HepG2 (cell line): ENCODE measurements around the gene FRAS1. TPM values are rescaled to one million over a fixed set of nuclear protein-coding genes. Genes with fewer than 3 reads are reported as not detected.

Experiments
- ATAC-seq: fragments of 200-7000 bp; cut with Tn5 transposase; 3 replicates; pipeline ENCODE4 v1.9.1; 2020; ENCODE audit warnings: mild to moderate bottlenecking, moderate library complexity
- BruUV-seq: library from RNA; stranded (reverse); fragments of 400-500 nt; replicated peaks from 2 replicates; lab custom pipeline; 2021; lab: Mats Ljungman, UMichigan
- CTCF ChIA-PET: fragments of 300-600 bp; formaldehyde crosslinking; extraction: SDS; loops from one replicate; lab custom pipeline; 2021; ENCODE audit warnings: low total read pairs, inconsistent platforms, low intra/inter-chr PET ratio; lab: Yijun Ruan, JAX
- POLR2A ChIA-PET: fragments of 350-600 bp; sonication (Branson Sonifier 250); formaldehyde crosslinking; loops from one replicate; lab custom pipeline; 2020; ENCODE audit warnings: antibody characterized with exemption, inconsistent platforms; lab: Yijun Ruan, JAX
- DNase-seq: peaks from one replicate; pipeline ENCODE4 v3.0.0-alpha.2; 2015; ENCODE audit warnings: low spot score
- FAIRE-seq: peaks from 3 replicates; lab custom pipeline; 2011; peaks lifted over from hg19 to GRCh38; lab: Jason Lieb, UNC
- H2AFZ ChIP-seq: one replicate; pipeline ENCODE4 v1.6.1; 2011; ENCODE audit warnings: low read length, inconsistent platforms
- H3K27ac ChIP-seq: fragments of 300-600 bp; 3 replicates; pipeline ENCODE4 v1.8.0; 2011; ENCODE audit warnings: mixed run types, mild to moderate bottlenecking, mixed read lengths, low read length, inconsistent platforms; ENCODE audit not compliant: insufficient read depth; ENCODE audit errors: extremely low read length
- H3K27me3 ChIP-seq, 2 experiments: fragments of 200-600 bp in 1 of 2; 2 replicates in 1 of 2; 3 replicates in 1 of 2; pipeline versions ENCODE4 v1.6.0 to v1.8.0; 2011; ENCODE audit warnings: low read length in 2 of 2, mild to moderate bottlenecking in 2 of 2, moderate library complexity in 2 of 2, inconsistent platforms in 1 of 2; ENCODE audit not compliant: insufficient read depth in 2 of 2, control insufficient read depth in 1 of 2
- H3K36me3 ChIP-seq, 2 experiments: fragments of 200-600 bp in 1 of 2; replicated peaks in 1 of 2; 2 replicates in 1 of 2; 3 replicates in 1 of 2; pipeline versions ENCODE4 v1.5.1 to v1.8.0; 2011; ENCODE audit warnings: low read length in 2 of 2, inconsistent platforms in 1 of 2; ENCODE audit not compliant: insufficient read depth in 2 of 2, control insufficient read depth in 1 of 2
- H3K4me1 ChIP-seq: 2 replicates; pipeline ENCODE4 v1.5.1; 2012; ENCODE audit warnings: low read length, inconsistent platforms; ENCODE audit not compliant: insufficient read depth
- H3K4me2 ChIP-seq: 2 replicates; pipeline ENCODE4 v1.6.0; 2011; ENCODE audit warnings: low read depth, low read length, inconsistent platforms
- H3K4me3 ChIP-seq, 3 experiments: fragments of 200-600 bp in 1 of 3; sonication (generic), shearing (Covaris generic) in 1 of 3; replicated peaks in 1 of 3; 2 replicates each; pipeline ENCODE4 v1.5.1; 2011 to 2016; ENCODE audit warnings: low read length in 3 of 3, inconsistent platforms in 2 of 3, low read depth in 2 of 3, mild to moderate bottlenecking in 2 of 3, control low read depth in 1 of 3, mixed read lengths in 1 of 3; ENCODE audit not compliant: insufficient read depth in 1 of 3
- H3K79me2 ChIP-seq: one replicate; pipeline ENCODE4 v1.6.1; 2011; ENCODE audit warnings: low read length, inconsistent platforms; ENCODE audit not compliant: insufficient read depth
- H3K9ac ChIP-seq: 2 replicates; pipeline ENCODE4 v1.6.0; 2011; ENCODE audit warnings: mild to moderate bottlenecking, low read depth, low read length, inconsistent platforms; ENCODE audit not compliant: insufficient read depth
- H3K9me3 ChIP-seq: 2 replicates; pipeline ENCODE4 v1.5.1; 2012; ENCODE audit warnings: mild to moderate bottlenecking, low read length
- H4K20me1 ChIP-seq: 2 replicates; pipeline ENCODE4 v1.6.0; 2011; ENCODE audit warnings: inconsistent platforms, mild to moderate bottlenecking, low read length, moderate library complexity; ENCODE audit not compliant: insufficient read depth
- GTF2F1 ChIP-seq: fragments of 150-350 bp; IDR thresholded peaks from 2 replicates; pipeline ENCODE4 v1.6.1; 2014; ENCODE audit warnings: low read length
- ISL2 ChIP-seq: sonication (generic); formaldehyde crosslinking; IDR thresholded peaks from 2 replicates; pipeline ENCODE4 v1.5.0; 2020; ENCODE audit warnings: missing genetic modification reagents
- LCORL ChIP-seq, 2 experiments: fragments of 450-650 bp in 1 of 2; sonication (generic) in 1 of 2; formaldehyde crosslinking in 1 of 2; IDR thresholded peaks; 2 replicates each; pipeline versions ENCODE4 v1.5.0 to v1.6.1; 2017 to 2020; ENCODE audit warnings: antibody characterized with exemption in 1 of 2, missing genetic modification reagents in 1 of 2
- MEIS1 ChIP-seq: sonication (generic); formaldehyde crosslinking; IDR thresholded peaks from 2 replicates; pipeline ENCODE4 v1.9.0; 2021; ENCODE audit warnings: mild to moderate bottlenecking, missing genetic modification reagents, moderate library complexity, borderline replicate concordance
- PRMT3 ChIP-seq: sonication (generic); formaldehyde crosslinking; IDR thresholded peaks from 2 replicates; pipeline ENCODE4 v1.8.1; 2022; ENCODE audit warnings: low read depth, mild to moderate bottlenecking, moderate library complexity, missing genetic modification reagents, borderline replicate concordance
- RBM39 ChIP-seq: fragments of 200-400 bp; formaldehyde crosslinking; IDR thresholded peaks from one replicate; pipeline ENCODE4 v1.6.1; 2018; ENCODE audit warnings: antibody characterized with exemption, mild to moderate bottlenecking, low read depth, low read length; ENCODE audit not compliant: poor library complexity, severe bottlenecking
- TMF1 ChIP-seq: sonication (generic); formaldehyde crosslinking; IDR thresholded peaks from 2 replicates; pipeline ENCODE4 v1.8.1; 2022; ENCODE audit warnings: low read depth, missing genetic modification reagents
- ZNF34 ChIP-seq: sonication (generic); formaldehyde crosslinking; IDR thresholded peaks from 2 replicates; pipeline ENCODE4 v1.4.0; 2020; ENCODE audit warnings: mild to moderate bottlenecking, missing genetic modification reagents, borderline replicate concordance
- ZSCAN20 ChIP-seq: sonication (generic); formaldehyde crosslinking; IDR thresholded peaks from 2 replicates; pipeline ENCODE4 v1.4.0; 2020; ENCODE audit warnings: missing genetic modification reagents, mild to moderate bottlenecking, borderline replicate concordance
- WGBS: methylation state at CpG from one replicate; pipeline ENCODE4 v1.1.6; 2017; ENCODE audit warnings: low lambda C conversion rate; 5-methylcytosine and 5-hydroxymethylcytosine counted together
- in situ Hi-C: cut with HindIII; loops from 2 replicates; pipeline ENCODE4 v1.10.0; 2017; ENCODE audit warnings: low pct_unique_long_range_greater_than_20kb; ENCODE audit not compliant: extremely low pct_ligation_motif_present
- intact Hi-C: fragments of 100-400 bp; cut with micrococcal nuclease; formaldehyde crosslinking; loops from one replicate; pipeline ENCODE4 v1.10.0; 2022; ENCODE audit not compliant: unreplicated experiment
- polyA plus RNA-seq, 8 experiments: library from polyadenylated mRNA; depleted of rRNA in 3 of 8; stranded (reverse) in 7 of 8; unstranded in 1 of 8; fragments of >200 nt; fragmentation: Illumina TruSeq in 4 of 8; extraction: Trizol in 4 of 8; gene quantifications; 2 replicates each; pipeline versions ENCODE4 v1.2.1 to v1.2.3, GENCODE V29; 2011 to 2016; ENCODE audit warnings: low read depth in 4 of 8, missing spikeins in 1 of 8, mixed read lengths in 1 of 8; ENCODE audit not compliant: insufficient read depth in 1 of 8
- total RNA-seq, 5 experiments: library from RNA; depleted of rRNA; stranded (reverse); fragments of >200 nt; fragmentation: Illumina TruSeq; extraction: Trizol; gene quantifications; 2 replicates each; pipeline ENCODE4 v1.2.3, GENCODE V29; 2016; ENCODE audit warnings: low read depth in 1 of 5
- TF ChIP-seq, protein P1 (sequence below): IDR thresholded peaks from 2 replicates; pipeline ENCODE4 v1.4.0; 2020; ENCODE audit warnings: mild to moderate bottlenecking, missing genetic modification reagents
- TF ChIP-seq, protein P2 (sequence below): sonication (generic); formaldehyde crosslinking; IDR thresholded peaks from 2 replicates; pipeline ENCODE4 v1.5.1; 2020; ENCODE audit warnings: missing genetic modification reagents, mild to moderate bottlenecking, borderline replicate concordance
- TF ChIP-seq, protein P3 (sequence below): sonication (generic); formaldehyde crosslinking; IDR thresholded peaks from 2 replicates; pipeline ENCODE4 v1.8.0; 2022; ENCODE audit warnings: mild to moderate bottlenecking, missing genetic modification reagents, borderline replicate concordance

FRAS1 gene
- total and polyA plus RNA-seq, 2 of the 13 experiments (the other 11 are each of a cell fraction or from before 2014, with no cell fraction given), result 22.5 to 31.6 TPM

DNA sequence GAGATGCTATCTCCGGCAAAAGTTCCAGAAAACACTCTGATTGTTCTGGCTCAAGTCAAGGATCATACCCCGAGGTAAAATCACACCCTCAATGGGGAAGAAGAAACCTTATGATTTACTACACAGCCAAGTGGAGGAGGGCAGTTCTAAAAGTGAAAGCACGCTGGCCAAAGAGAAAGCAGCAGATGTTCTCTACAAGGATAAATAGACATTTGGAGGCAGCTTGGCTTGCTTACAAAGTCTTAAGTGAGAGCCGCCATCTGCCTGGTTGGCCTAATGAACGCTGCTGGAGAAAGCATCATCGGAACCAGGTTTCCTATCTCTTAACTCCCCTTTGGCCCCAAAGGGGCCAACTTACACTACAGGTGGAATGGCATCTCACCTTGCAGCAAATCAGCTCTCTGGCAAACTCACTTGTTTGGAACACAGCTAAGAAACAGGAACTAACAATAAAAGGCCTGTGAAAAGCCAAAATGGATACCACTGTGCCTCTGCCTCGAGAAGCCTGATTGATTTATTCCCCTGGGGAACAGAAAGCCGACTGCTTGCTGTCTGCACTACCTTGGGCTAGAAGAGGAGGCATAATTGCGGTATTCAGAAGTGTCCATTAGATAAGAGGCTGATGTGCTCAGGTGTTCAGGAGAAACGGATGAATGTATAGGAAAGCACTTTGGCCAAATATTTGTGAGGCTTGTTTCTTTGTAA, 22.8 kb downstream of the FRAS1 start:
- ChIA-PET CTCF (no interaction called here), POLR2A (no interaction called here)
- Histone ChIP-seq H3K36me3 (peaks cover 0 to 13% of the 10 kb centered on the region in 2 experiments; a peak in 3 of 5 replicates), H3K4me1 (no peaks in the 10 kb centered on the region), H3K79me2 (peaks cover 5% of the 10 kb centered on the region), H3K4me3 (no peak overlapping the region), H3K9me3 (no peaks in the 10 kb centered on the region), H3K4me2 (no peak overlapping the region), H3K27me3 (no peaks in the 10 kb centered on the region), H3K27ac (no peak overlapping the region), H2AFZ (no peak overlapping the region), H3K9ac (no peak overlapping the region), H4K20me1 (no peaks in the 10 kb centered on the region; the same call in 1 of the 2 replicates)
- DNase-seq, result no peak
- TF ChIP-seq ISL2 (CRISPR knock-in tag) (no peak), LCORL (IDR thresholded peaks at IDR 0.05) (no peak), LCORL (CRISPR knock-in tag; IDR thresholded peaks at IDR 0.05) (no peak), ZSCAN20 (CRISPR knock-in tag) (no peak), GTF2F1 (no peak), PRMT3 (CRISPR knock-in tag) (no peak), RBM39 (no peak), MEIS1 (CRISPR knock-in tag) (no peak), TMF1 (CRISPR knock-in tag) (no peak), ZNF34 (CRISPR knock-in tag) (no peak)
- TF ChIP-seq, protein P1, sequence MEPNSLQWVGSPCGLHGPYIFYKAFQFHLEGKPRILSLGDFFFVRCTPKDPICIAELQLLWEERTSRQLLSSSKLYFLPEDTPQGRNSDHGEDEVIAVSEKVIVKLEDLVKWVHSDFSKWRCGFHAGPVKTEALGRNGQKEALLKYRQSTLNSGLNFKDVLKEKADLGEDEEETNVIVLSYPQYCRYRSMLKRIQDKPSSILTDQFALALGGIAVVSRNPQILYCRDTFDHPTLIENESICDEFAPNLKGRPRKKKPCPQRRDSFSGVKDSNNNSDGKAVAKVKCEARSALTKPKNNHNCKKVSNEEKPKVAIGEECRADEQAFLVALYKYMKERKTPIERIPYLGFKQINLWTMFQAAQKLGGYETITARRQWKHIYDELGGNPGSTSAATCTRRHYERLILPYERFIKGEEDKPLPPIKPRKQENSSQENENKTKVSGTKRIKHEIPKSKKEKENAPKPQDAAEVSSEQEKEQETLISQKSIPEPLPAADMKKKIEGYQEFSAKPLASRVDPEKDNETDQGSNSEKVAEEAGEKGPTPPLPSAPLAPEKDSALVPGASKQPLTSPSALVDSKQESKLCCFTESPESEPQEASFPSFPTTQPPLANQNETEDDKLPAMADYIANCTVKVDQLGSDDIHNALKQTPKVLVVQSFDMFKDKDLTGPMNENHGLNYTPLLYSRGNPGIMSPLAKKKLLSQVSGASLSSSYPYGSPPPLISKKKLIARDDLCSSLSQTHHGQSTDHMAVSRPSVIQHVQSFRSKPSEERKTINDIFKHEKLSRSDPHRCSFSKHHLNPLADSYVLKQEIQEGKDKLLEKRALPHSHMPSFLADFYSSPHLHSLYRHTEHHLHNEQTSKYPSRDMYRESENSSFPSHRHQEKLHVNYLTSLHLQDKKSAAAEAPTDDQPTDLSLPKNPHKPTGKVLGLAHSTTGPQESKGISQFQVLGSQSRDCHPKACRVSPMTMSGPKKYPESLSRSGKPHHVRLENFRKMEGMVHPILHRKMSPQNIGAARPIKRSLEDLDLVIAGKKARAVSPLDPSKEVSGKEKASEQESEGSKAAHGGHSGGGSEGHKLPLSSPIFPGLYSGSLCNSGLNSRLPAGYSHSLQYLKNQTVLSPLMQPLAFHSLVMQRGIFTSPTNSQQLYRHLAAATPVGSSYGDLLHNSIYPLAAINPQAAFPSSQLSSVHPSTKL, result no peak
- TF ChIP-seq, protein P2, sequence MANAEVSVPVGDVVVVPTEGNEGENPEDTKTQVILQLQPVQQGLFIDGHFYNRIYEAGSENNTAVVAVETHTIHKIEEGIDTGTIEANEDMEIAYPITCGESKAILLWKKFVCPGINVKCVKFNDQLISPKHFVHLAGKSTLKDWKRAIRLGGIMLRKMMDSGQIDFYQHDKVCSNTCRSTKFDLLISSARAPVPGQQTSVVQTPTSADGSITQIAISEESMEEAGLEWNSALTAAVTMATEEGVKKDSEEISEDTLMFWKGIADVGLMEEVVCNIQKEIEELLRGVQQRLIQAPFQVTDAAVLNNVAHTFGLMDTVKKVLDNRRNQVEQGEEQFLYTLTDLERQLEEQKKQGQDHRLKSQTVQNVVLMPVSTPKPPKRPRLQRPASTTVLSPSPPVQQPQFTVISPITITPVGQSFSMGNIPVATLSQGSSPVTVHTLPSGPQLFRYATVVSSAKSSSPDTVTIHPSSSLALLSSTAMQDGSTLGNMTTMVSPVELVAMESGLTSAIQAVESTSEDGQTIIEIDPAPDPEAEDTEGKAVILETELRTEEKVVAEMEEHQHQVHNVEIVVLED (CRISPR knock-in tag), result no peak
- TF ChIP-seq, protein P3, sequence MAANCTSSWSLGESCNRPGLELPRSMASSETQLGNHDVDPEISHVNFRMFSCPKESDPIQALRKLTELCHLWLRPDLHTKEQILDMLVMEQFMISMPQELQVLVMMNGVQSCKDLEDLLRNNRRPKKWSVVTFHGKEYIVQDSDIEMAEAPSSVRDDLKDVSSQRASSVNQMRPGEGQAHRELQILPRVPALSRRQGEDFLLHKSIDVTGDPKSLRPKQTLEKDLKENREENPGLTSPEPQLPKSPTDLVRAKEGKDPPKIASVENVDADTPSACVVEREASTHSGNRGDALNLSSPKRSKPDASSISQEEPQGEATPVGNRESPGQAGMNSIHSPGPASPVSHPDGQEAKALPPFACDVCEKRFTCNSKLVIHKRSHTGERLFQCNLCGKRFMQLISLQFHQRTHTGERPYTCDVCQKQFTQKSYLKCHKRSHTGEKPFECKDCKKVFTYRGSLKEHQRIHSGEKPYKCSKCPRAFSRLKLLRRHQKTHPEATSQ (CRISPR knock-in tag), result no peak
- no peak for FAIRE-seq
- in situ Hi-C loops, result no loop called here
- WGBS, result 88% methylated on average over 10 of the region's 10 CpGs
- no peak for ATAC-seq
- intact Hi-C loops, result no loop called here
- BruUV-seq, result no TSS peak
